ENCODE measurements around the gene SLC17A1.

The SLC17A1 gene

GRCh38 chr6:25832670-25833069, 818 bp upstream of the SLC17A1 start:
- no peak overlapping the region for H3K4me3 ChIP-seq (ENCODE audit: low read depth, low read length)
- TF ChIP-seq, protein P1, sequence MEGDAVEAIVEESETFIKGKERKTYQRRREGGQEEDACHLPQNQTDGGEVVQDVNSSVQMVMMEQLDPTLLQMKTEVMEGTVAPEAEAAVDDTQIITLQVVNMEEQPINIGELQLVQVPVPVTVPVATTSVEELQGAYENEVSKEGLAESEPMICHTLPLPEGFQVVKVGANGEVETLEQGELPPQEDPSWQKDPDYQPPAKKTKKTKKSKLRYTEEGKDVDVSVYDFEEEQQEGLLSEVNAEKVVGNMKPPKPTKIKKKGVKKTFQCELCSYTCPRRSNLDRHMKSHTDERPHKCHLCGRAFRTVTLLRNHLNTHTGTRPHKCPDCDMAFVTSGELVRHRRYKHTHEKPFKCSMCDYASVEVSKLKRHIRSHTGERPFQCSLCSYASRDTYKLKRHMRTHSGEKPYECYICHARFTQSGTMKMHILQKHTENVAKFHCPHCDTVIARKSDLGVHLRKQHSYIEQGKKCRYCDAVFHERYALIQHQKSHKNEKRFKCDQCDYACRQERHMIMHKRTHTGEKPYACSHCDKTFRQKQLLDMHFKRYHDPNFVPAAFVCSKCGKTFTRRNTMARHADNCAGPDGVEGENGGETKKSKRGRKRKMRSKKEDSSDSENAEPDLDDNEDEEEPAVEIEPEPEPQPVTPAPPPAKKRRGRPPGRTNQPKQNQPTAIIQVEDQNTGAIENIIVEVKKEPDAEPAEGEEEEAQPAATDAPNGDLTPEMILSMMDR (IDR thresholded peaks at IDR 0.05; ENCODE audit: borderline replicate concordance, insufficient read depth, low read depth, low read length) = no peak

GRCh38 chr6:25832307-25832662, 433 bp upstream of the SLC17A1 start:
- no peak overlapping the region for H3K4me3 ChIP-seq (ENCODE audit: low read depth, low read length)
- TF ChIP-seq, protein P1 (IDR thresholded peaks at IDR 0.05; ENCODE audit: borderline replicate concordance, insufficient read depth, low read depth, low read length) = no peak

DNA sequence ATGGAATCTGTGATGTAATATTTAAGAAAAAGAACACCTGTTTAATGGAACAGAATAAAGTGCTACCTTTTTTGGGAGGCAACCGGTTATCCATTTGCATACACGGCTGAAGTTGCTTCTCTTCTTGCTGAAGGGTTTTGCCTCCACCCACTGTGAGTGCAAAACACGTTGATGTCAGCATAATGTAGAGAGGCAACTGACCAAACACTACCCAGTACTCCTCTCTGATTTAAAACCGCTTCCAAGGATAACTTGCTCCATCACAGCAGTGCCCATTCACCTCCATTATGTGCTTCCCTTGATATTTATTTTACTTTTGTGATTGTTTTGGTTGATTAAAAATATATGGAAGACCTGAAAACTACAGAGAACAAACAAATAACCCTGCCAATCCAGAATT, 1.4 kb downstream of the SLC17A1 start:
- H3K4me3 ChIP-seq (ENCODE audit: low read depth, low read length) = no peak overlapping the region
- TF ChIP-seq, protein P1 (IDR thresholded peaks at IDR 0.05; ENCODE audit: borderline replicate concordance, insufficient read depth, low read depth, low read length) = no peak

DNA sequence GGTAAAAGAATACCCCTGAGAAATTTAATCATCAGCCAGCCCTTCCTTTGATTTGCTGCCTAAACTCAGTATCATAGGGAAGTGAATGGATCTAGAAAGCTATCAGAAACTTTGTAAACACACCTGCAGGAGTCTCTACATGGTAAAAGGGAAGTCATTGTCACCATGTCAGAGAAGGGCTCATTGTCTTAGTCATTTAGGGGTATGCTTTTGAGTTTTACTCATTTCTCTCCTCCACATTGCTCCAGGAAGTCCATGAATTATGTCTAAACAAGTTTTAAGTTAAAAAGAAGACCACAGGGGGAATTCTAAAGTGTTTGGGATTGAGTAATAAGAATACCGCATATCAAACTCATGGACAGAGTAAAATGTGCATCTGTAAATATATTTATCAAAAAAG, 2.5 kb downstream of the SLC17A1 start:
- TF ChIP-seq, protein P1 (IDR thresholded peaks at IDR 0.05; ENCODE audit: borderline replicate concordance, insufficient read depth, low read depth, low read length) = no peak
- H3K4me3 ChIP-seq (ENCODE audit: low read depth, low read length) = no peak overlapping the region

DNA sequence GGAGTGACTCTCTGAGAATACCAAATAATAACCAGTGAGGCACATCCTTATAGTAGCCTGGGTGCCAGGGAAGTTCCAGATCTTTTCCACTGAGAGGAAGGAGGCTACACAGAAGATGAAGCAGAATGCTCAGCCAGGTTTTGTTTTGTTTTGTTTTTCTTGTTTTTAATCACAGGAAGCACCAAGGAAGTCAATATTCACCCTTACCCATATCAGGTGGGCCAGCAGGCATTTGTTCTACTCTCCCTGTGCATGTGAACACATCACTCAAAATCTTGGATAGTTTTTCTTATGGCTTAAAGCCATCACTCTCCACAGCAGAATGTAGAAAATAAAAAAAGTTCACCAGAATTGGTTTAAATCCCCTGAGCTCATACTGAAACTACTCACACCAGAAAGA, 10.5 kb downstream of the SLC17A1 start:
- TF ChIP-seq, protein P1 (IDR thresholded peaks at IDR 0.05; ENCODE audit: borderline replicate concordance, insufficient read depth, low read depth, low read length) = no peak
- no peak overlapping the region for H3K4me3 ChIP-seq (ENCODE audit: low read depth, low read length)

DNA sequence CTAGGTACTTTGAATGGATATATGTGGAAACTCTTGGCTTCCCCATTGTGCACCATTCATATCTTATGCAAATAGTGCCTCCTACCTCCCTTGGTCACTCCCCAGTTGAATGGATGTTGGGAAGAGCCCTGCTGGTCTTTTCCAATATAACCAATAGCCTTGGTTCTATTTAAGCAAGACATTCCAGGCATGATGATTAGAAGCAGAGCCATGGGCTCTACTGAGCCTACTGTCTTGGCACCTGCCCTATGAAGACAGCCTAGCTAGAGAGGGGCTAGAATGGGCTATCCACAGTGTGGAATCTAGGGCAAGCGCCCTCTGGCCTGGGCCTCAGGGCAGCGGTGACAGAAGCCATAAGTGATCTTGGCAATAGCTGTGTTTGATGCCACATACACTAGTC, 15.6 kb downstream of the SLC17A1 start:
- TF ChIP-seq, protein P1 (IDR thresholded peaks at IDR 0.05; ENCODE audit: borderline replicate concordance, insufficient read depth, low read depth, low read length) = no peak

GRCh38 chr6:25815194-25815593, 16.7 kb downstream of the SLC17A1 start:
- TF ChIP-seq, protein P1 (IDR thresholded peaks at IDR 0.05; ENCODE audit: borderline replicate concordance, insufficient read depth, low read depth, low read length) = no peak
- no peak overlapping the region for H3K4me3 ChIP-seq (ENCODE audit: low read depth, low read length)

More for the DNA sequence above, 15.6 kb downstream of the SLC17A1 start:
- H3K4me3 ChIP-seq (ENCODE audit: low read depth, low read length) = no peak overlapping the region

All from GM12875 (cell line).